ENCODE results near the gene KRTCAP2.

DNA sequence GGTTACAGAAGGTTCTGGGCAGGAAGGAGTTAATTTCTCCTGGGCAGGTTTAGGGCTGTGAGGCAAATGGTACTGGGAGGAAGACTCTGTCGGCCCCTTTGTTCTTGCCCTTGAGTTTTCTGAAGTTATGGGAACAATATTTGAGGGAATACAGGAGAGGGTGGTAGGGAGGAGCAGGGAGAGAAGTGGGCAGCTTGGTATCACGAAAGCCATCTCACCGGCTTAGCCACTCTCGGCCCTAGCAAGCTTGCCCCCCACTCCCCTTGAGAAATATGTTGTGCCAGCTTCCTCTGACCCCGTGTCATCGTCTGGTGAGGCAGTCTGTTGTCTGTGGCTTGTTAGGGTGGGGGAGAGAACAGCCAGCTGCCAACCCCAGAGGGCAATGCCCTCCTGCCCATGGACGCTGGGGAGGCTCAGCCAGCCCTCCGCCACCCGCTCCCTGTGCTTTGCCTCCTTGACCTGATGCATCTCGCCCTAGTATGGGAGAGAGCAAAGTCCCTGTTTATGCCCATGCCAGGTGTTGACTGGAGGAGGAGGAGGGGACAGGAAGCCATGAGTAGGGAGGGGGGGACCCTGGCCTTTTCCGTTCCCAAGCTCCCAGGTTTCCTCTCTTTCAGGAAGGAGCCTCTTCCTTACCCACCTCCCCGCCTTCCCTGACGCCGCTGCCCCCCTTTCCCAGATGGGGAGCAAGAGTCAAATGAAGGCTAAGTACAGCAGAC lies 44.2 kb downstream of the KRTCAP2 start:
- no peak for TF ChIP-seq EP300 (IDR thresholded peaks at IDR 0.05)
- no peak for TF ChIP-seq POLR2A (IDR thresholded peaks at IDR 0.05; ENCODE audit: low read depth)
- no peak for TF ChIP-seq CTCF (IDR thresholded peaks at IDR 0.05)
- TF ChIP-seq POLR2AphosphoS5 (IDR thresholded peaks at IDR 0.05) = peak; percentile 36 to 51
